OCI-M2 (cell line): ENCODE data around the gene NTRK2.

Source experiments
- DNase-seq: peaks from one replicate; lab custom pipeline; 2025; ENCODE audit not compliant: unreplicated experiment; lab: John Stamatoyannopoulos, UW

NTRK2 gene

GRCh38 chr9:84845956-84846900 is 176.7 kb downstream of the NTRK2 start:
- DNase-seq = no peak

- DNase-seq = no peak
Measured at GRCh38 chr9:84846906-84847305, 177.4 kb downstream of the NTRK2 start.

- DNase-seq = no peak
Measured at GRCh38 chr9:84849049-84849448, 179.5 kb downstream of the NTRK2 start.

- no peak for DNase-seq
Measured at GRCh38 chr9:84850830-84851392, 181.4 kb downstream of the NTRK2 start.

DNA sequence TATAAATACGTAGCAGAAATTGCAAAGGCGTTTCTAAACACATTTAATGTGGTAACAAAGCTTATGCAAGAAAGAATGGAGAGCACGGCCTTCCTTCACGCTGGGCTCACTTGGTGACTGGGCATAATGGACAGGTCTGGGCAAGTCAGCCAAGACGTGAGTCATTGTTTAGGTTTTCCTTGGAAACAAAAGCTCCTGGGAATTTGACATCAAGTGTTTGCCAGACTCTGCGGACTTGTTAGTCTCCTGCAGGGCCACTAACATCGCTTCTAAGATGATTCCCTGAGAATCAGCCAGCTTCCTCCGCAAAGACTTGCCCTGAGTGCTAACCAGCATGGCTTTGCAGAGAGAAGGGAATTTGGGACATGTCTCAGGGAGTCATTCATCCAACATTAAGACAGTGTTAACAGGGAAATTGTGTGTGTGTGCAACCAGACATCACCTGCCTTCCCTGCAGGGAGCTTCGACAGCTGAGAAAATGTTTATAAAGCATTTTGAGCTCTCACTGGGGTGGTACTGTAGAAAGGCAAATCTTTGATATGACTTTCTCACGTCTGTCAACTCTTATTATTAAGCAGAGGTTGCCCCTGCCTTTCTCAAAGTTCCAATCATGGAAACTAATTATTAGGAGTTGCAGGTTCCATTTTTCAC is 182.5 kb downstream of the NTRK2 start:
- DNase-seq = no peak

DNA sequence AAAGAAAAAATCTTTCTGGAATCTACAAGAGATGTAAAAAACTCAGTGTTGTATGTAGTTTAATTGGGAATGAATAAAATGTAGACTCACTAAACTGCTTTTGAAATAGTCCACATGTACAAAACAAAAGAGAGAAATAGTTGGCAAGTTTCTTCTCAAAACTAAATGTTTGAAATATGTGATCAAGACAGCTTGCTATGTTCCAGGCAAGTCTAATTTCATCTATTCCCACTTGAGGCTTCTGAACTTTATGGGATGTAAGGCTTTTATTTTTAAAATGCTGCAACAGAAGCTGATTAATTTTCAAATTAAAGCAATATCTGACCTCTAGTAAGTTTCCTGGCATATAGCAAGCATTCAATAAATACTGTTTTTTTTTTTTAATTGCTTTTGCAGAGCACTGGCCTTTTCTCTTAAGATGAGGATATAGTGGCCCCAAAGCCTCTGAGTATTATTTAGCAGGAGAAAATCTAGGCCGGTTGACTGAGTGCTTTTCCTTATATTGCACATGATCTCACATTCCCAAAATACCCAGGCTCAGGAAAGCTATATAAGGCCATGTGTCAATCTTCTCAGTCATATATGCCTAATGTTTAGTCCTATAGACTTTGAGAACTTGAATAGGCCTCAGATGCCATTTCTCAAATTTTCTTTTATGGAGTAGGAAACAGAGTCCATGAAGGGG is 183.2 kb downstream of the NTRK2 start:
- no peak for DNase-seq

GRCh38 chr9:84856181-84856632 is 186.7 kb downstream of the NTRK2 start:
- no peak for DNase-seq

DNA sequence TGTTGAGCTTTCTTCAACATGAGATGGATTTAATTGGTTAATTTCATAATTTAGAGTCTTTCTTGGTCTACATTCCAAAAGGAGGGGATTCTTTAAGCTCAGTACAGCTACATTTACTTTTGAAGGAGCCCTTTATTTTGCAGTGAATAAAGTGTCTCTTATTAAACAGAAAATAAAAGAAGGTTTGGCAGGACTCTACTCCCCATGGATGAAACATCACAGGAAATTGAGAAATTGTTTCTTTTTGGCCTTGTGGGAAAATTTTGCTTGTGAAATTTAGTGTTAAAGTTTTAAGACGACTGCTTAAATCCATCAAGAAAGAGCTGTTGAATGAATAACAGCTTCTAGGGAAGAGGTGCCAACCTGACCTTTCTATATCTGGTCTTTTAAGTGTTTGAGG is 187.7 kb downstream of the NTRK2 start:
- no peak for DNase-seq

DNA sequence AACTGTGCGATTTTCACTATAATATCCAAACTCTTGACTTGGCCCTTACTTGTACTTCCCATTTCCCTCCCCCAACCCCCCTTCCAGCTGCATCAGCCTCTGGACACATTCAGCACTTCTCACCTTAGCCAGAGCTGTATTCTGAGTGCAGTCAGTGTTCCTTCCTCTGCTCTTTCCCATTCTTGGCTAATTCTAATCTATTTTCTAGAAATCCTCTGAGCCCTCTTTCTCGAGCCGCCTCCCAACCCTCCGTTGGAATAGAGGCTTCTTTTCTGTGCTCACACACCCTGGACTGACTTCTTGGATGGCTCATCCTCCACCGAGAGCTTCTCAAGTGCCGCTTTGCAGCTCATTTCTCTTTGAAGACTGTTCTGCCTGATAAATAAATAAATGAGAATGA is 188.8 kb downstream of the NTRK2 start:
- DNase-seq = no peak

GRCh38 chr9:84860249-84861115 is 191.0 kb downstream of the NTRK2 start:
- no peak for DNase-seq

DNA sequence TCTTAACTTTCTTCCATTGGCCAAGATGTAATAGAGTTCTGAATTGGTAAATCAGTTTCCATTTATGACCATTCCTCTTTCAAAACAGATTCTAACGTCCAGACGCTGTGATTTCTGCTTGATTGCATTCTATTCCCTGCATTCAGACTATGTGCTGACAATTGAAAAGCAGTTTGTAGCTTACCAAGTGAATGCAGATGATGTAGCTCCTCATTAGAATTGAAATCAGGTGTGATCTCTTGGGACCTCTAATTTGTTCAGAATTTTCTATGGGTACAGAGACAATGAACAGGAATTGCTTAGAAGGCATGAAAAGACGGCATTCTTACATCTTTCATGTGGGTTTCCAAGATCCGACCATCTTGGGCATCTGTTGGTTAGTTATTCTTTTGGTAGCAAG is 191.9 kb downstream of the NTRK2 start:
- no peak for DNase-seq

- no peak for DNase-seq
Measured at GRCh38 chr9:84862308-84862707, 192.8 kb downstream of the NTRK2 start.

DNA sequence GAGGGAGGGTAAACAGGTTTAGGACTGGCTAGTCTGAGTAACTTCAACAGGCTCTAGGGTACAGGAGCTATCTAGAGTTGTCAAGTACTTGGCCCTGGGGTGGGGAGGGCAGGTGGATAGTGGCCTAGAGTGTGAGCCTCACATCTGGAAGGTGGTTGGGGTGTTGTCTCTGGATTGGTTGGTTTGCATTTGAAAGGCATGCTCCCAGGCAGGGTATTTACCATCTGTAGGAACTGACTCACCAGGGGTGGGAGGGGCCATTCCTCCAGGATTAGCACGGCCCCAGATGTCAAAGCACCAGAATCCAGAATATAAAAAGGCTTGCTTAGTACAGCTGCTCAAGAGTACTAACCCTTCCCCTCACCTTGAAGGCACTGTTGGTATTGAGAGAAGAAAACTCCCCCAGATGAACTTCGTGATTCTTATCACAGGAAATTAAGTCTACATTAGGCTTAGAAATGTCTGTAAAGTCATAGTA is 193.3 kb downstream of the NTRK2 start:
- DNase-seq = no peak

DNA sequence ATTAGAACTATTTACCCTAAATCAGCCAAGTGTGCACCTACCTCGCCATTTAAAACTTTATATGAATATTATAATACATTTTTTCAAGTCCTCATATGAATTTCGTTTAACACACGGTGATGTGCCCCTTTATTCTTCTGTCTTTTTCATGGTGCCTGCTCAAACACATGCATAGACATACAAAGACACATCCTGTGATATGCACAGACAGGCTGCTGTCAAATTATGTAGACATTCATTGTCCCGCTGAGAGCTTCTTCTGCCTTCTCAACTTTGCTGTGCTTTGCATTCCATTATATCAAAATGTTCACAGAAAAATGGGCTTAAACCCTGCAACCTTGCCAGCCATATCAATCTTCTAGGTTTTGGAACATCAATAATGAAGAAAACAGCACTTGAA is 193.8 kb downstream of the NTRK2 start:
- DNase-seq = no peak

DNA sequence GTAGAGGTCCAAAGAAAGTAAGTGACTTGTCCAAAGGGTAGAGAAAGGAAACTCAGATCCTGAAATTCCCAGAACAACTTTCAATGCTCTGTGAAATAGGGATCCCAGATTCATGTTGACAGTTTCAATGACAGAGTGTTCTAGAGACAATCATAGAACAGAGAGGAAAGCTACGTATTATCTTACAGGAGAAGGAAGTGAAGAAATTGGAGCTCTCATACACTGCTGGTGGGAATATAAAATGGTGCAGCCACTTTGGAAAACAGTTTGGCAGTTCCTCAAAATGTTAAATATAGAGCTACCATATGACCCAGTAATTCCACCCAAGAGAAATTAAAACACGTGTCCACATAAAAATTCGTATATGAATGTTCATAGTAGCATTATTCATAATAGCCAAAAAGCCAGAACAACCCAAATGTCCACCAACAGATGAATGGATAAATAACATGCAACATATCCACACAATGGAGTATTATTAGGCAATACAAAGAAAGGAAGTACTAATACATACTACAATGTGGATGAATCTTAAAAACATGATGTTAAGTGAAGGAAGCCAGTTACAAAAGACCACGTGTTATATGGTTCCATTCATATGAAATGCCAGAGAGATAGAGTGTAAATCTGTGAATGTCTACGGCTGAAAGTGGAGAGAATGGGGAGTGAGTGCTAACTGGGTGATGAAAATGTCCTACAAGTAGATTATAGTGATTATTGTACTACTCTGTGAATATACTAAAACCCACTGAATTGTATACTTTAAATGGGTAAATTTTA is 197.1 kb downstream of the NTRK2 start:
- DNase-seq = no peak

- no peak for DNase-seq
Measured at GRCh38 chr9:84867186-84867585, 197.7 kb downstream of the NTRK2 start.

- no peak for DNase-seq
Measured at GRCh38 chr9:84869091-84869490, 199.6 kb downstream of the NTRK2 start.

- DNase-seq = no peak
Measured at GRCh38 chr9:84871983-84872382, 202.5 kb downstream of the NTRK2 start.

DNA sequence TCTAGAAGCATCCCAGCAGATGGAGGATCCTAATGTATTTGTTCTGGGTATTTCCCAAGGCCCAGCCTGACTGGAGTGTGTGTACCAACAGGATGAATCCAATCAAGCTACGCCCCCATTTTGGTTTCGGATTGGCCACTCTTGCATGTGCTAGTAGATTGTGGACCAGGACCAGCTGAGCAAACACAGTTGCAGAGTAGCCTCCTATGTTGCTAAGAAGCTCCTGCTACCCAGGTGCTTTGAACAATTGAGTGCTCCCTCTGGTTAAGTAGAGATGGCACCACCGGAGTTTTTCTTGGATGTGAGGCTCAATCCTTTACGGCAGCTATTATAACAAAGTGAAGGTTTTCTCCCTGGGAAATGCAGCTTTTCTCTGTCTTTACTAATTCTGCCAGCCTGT is 204.5 kb downstream of the NTRK2 start:
- DNase-seq = no peak

- no peak for DNase-seq
Measured at GRCh38 chr9:84874596-84874995, 205.1 kb downstream of the NTRK2 start.
